Astrocyte (in vitro differentiated cells and primary cell): Measurements from ENCODE around the gene AGRN. TPM values are rescaled to one million over a fixed set of nuclear protein-coding genes. Genes with fewer than 3 reads are reported as not detected.

Source experiments
- DNase-seq: peaks from one replicate; pipeline ENCODE4 v3.0.0-alpha.2; 2010; ENCODE audit warnings: low read depth
- FAIRE-seq: peaks from 2 replicates; lab custom pipeline; 2011; peaks lifted over from hg19 to GRCh38; lab: Jason Lieb, UNC
- H2AFZ ChIP-seq: 2 replicates; pipeline ENCODE4 v1.6.0; 2012; ENCODE audit warnings: low read depth, low read length, inconsistent platforms
- H3K27ac ChIP-seq: 2 replicates; pipeline ENCODE4 v1.5.1; 2011; ENCODE audit warnings: low read depth, low read length, inconsistent platforms
- H3K27me3 ChIP-seq: 2 replicates; pipeline ENCODE4 v1.6.0; 2011; ENCODE audit warnings: low read length, inconsistent platforms; ENCODE audit not compliant: insufficient read depth
- H3K36me3 ChIP-seq: 2 replicates; pipeline ENCODE4 v1.5.1; 2011; ENCODE audit warnings: low read length, inconsistent platforms; ENCODE audit not compliant: insufficient read depth
- H3K4me1 ChIP-seq: 2 replicates; pipeline ENCODE4 v1.5.1; 2011; ENCODE audit warnings: low read length, inconsistent platforms; ENCODE audit not compliant: insufficient read depth
- H3K4me2 ChIP-seq: 2 replicates; pipeline ENCODE4 v1.6.0; 2012; ENCODE audit warnings: low read length, inconsistent platforms
- H3K4me3 ChIP-seq: 2 replicates; pipeline ENCODE4 v1.5.1; 2011; ENCODE audit warnings: low read depth, mild to moderate bottlenecking, low read length, inconsistent platforms; ENCODE audit not compliant: insufficient read depth
- H3K79me2 ChIP-seq: 2 replicates; pipeline ENCODE4 v1.6.0; 2012; ENCODE audit warnings: mild to moderate bottlenecking, low read length, inconsistent platforms; ENCODE audit not compliant: insufficient read depth
- H3K9ac ChIP-seq: 2 replicates; pipeline ENCODE4 v1.6.0; 2012; ENCODE audit warnings: mild to moderate bottlenecking, low read length, inconsistent platforms
- H3K9me3 ChIP-seq: 2 replicates; pipeline ENCODE4 v1.5.1; 2012; ENCODE audit warnings: low read depth, mild to moderate bottlenecking, low read length, inconsistent platforms; ENCODE audit not compliant: insufficient read depth
- H4K20me1 ChIP-seq: 2 replicates; pipeline ENCODE4 v1.6.0; 2012; ENCODE audit warnings: low read length, inconsistent platforms; ENCODE audit not compliant: insufficient read depth
- H3K27ac Mint-ChIP-seq: one replicate; pipeline ENCODE4 v1.8.0; 2021; ENCODE audit warnings: mild to moderate bottlenecking, mixed read lengths; ENCODE audit not compliant: unreplicated experiment
- H3K27me3 Mint-ChIP-seq: one replicate; pipeline ENCODE4 v1.8.0; 2021; ENCODE audit warnings: low read depth, mixed read lengths; ENCODE audit not compliant: unreplicated experiment
- H3K36me3 Mint-ChIP-seq: one replicate; pipeline ENCODE4 v1.8.0; 2021; ENCODE audit warnings: low read depth, mixed read lengths; ENCODE audit not compliant: unreplicated experiment
- H3K4me1 Mint-ChIP-seq: one replicate; pipeline ENCODE4 v1.8.0; 2021; ENCODE audit warnings: low read depth, mixed read lengths; ENCODE audit not compliant: unreplicated experiment
- H3K4me3 Mint-ChIP-seq: one replicate; pipeline ENCODE4 v1.8.0; 2021; ENCODE audit warnings: mild to moderate bottlenecking, moderate library complexity, mixed read lengths; ENCODE audit not compliant: unreplicated experiment
- H3K9me3 Mint-ChIP-seq: one replicate; pipeline ENCODE4 v1.8.0; 2021; ENCODE audit warnings: mild to moderate bottlenecking, mixed read lengths; ENCODE audit not compliant: unreplicated experiment
- CTCF ChIP-seq: IDR thresholded peaks from 2 replicates; pipeline ENCODE4 v1.5.1; 2011; ENCODE audit warnings: low read depth, mild to moderate bottlenecking, inconsistent platforms, low read length, moderate library complexity; ENCODE audit not compliant: insufficient read depth
- EZH2 ChIP-seq: IDR thresholded peaks from 2 replicates; pipeline ENCODE4 v1.6.1; 2012; ENCODE audit warnings: mild to moderate bottlenecking, low read length, inconsistent platforms; ENCODE audit not compliant: insufficient read depth
- total RNA-seq: library from RNA; stranded (reverse); gene quantifications from 2 replicates; pipeline ENCODE4 v1.2.1, GENCODE V29; 2021

AGRN gene
- total RNA-seq, 1 donor from 2014 or later, result 589 TPM

GRCh38 chr1:1024149-1024770 is 4.3 kb downstream of the AGRN start:
- Mint-ChIP-seq H3K27me3 (no peaks in the 10 kb centered on the region), H3K4me3 (peak overlapping the region; percentile 66), H3K9me3 (no peaks in the 10 kb centered on the region), H3K4me1 (peaks cover 22% of the 10 kb centered on the region), H3K27ac (no peak overlapping the region), H3K36me3 (peaks cover 5% of the 10 kb centered on the region)
- H3K27me3 ChIP-seq, result no peaks in the 10 kb centered on the region
- H3K9me3 ChIP-seq, result no peaks in the 10 kb centered on the region
- peak overlapping the region; percentile 50 for H3K27ac ChIP-seq
- peaks cover 40% of the 10 kb centered on the region for H3K4me1 ChIP-seq
- H3K9ac ChIP-seq, result peak overlapping the region; percentile 71
- FAIRE-seq, result no peak
- TF ChIP-seq EZH2 (no peak), CTCF (no peak)
- H2AFZ ChIP-seq, result no peak overlapping the region
- H4K20me1 ChIP-seq, result peaks cover 62% of the 10 kb centered on the region
- H3K79me2 ChIP-seq, result peaks cover 71% of the 10 kb centered on the region
- DNase-seq, result no peak
- no peaks in the 10 kb centered on the region for H3K36me3 ChIP-seq
- peak overlapping the region; percentile 95 for H3K4me2 ChIP-seq
- peak overlapping the region; percentile 37 for H3K4me3 ChIP-seq

GRCh38 chr1:1024771-1025699 is 5.1 kb downstream of the AGRN start:
- H3K4me3 ChIP-seq, result peak overlapping the region; percentile 37
- no peaks in the 10 kb centered on the region for H3K9me3 Mint-ChIP-seq
- H3K79me2 ChIP-seq, result peaks cover 71% of the 10 kb centered on the region
- H3K27me3 Mint-ChIP-seq, result no peaks in the 10 kb centered on the region
- peaks cover 69% of the 10 kb centered on the region for H4K20me1 ChIP-seq
- H3K36me3 ChIP-seq, result no peaks in the 10 kb centered on the region
- DNase-seq (peak; percentile 56), FAIRE-seq (no peak)
- TF ChIP-seq EZH2, result no peak
- no peak for TF ChIP-seq CTCF
- no peaks in the 10 kb centered on the region for H3K27me3 ChIP-seq
- H3K27ac Mint-ChIP-seq, result no peak overlapping the region
- peak overlapping the region; percentile 71 for H3K9ac ChIP-seq
- H3K9me3 ChIP-seq, result no peaks in the 10 kb centered on the region
- H3K4me2 ChIP-seq, result peak overlapping the region; percentile 95
- peaks cover 22% of the 10 kb centered on the region for H3K4me1 Mint-ChIP-seq
- H3K27ac ChIP-seq, result peak overlapping the region; percentile 50
- no peak overlapping the region for H2AFZ ChIP-seq
- peaks cover 5% of the 10 kb centered on the region for H3K36me3 Mint-ChIP-seq
- H3K4me1 ChIP-seq, result peaks cover 40% of the 10 kb centered on the region
- H3K4me3 Mint-ChIP-seq, result peak overlapping the region; percentile 66
